HCT116 (cell line): ENCODE measurements around the gene KRT74. TPM values are rescaled to one million over a fixed set of nuclear protein-coding genes. Genes with fewer than 3 reads are reported as not detected.

Experiments used
- ATAC-seq: fragments of 200-7000 bp; cut with Tn5 transposase; 2 replicates; pipeline ENCODE4 v1.9.1; 2020; ENCODE audit warnings: mild to moderate bottlenecking, moderate library complexity
- BruUV-seq: library from RNA; stranded (reverse); fragments of 400-500 nt; replicated peaks from 2 replicates; lab custom pipeline; 2021; lab: Mats Ljungman, UMichigan
- CTCF ChIA-PET: fragments of 300-600 bp; sonication (Branson Sonifier 250); formaldehyde crosslinking; loops from one replicate; lab custom pipeline; 2021; ENCODE audit warnings: antibody characterized with exemption; lab: Charles Lee
- POLR2A ChIA-PET: fragments of 300-600, 350-600 bp; sonication (Branson Sonifier 250); formaldehyde crosslinking; loops from one replicate; lab custom pipeline; 2021; ENCODE audit warnings: antibody characterized with exemption; lab: Charles Lee
- RAD21 ChIA-PET, 2 experiments: fragments of 300-600 bp; sonication (Branson Sonifier 250); formaldehyde crosslinking; loops; one replicate each; lab custom pipeline; 2023; ENCODE audit warnings: low total read pairs in 2 of 2; ENCODE audit not compliant: uncharacterized antibody in 2 of 2, unreplicated experiment in 2 of 2, low non-redundant PET in 1 of 2; lab: Charles Lee
- DNase-seq: peaks from one replicate; pipeline ENCODE4 v3.0.0-alpha.2; 2010; ENCODE audit warnings: low read depth, low spot score
- H2AFZ ChIP-seq: fragments of 200-600 bp; shearing (Covaris generic), sonication (generic); 2 replicates; pipeline ENCODE4 v1.6.1; 2017; ENCODE audit warnings: low read depth, mixed run types, mixed read lengths, antibody characterized with exemption, low read length; ENCODE audit not compliant: poor library complexity, severe bottlenecking
- H3K27ac ChIP-seq: 2 replicates; pipeline ENCODE4 v1.5.1; 2012; ENCODE audit warnings: low read depth, low read length
- H3K27me3 ChIP-seq: fragments of 200-600 bp; sonication (generic); 2 replicates; pipeline ENCODE4 v1.6.1; 2016; ENCODE audit warnings: mixed run types, low read length, mixed read lengths; ENCODE audit not compliant: insufficient read depth
- H3K36me3 ChIP-seq, 2 experiments: fragments of 200-500 bp in 1 of 2; fragments of 200-600 bp in 1 of 2; sonication (Bioruptor generic) in 1 of 2; sonication (generic) in 1 of 2; 2 replicates each; pipeline versions ENCODE4 v1.5.1 to v1.6.1; 2014 to 2016; ENCODE audit warnings: low read length in 2 of 2, inconsistent platforms in 1 of 2, mixed read lengths in 1 of 2, mixed run types in 1 of 2; ENCODE audit not compliant: insufficient read depth in 2 of 2, control insufficient read depth in 1 of 2
- H3K4me1 ChIP-seq, 2 experiments: fragments of 200-600 bp in 1 of 2; sonication (generic) in 1 of 2; 2 replicates each; pipeline versions ENCODE4 v1.5.1 to v1.6.1; 2012 to 2017; ENCODE audit warnings: low read length in 2 of 2, inconsistent platforms in 1 of 2, mild to moderate bottlenecking in 1 of 2, mixed read lengths in 1 of 2, mixed run types in 1 of 2, moderate library complexity in 1 of 2; ENCODE audit not compliant: insufficient read depth in 2 of 2, control insufficient read depth in 1 of 2
- H3K4me2 ChIP-seq: fragments of 200-600 bp; sonication (generic); 2 replicates; pipeline ENCODE4 v1.6.1; 2017; ENCODE audit warnings: mixed run types, low read length, mixed read lengths
- H3K4me3 ChIP-seq, 2 experiments: fragments of 200-600 bp in 1 of 2; sonication (generic) in 1 of 2; replicated peaks in 1 of 2; 2 replicates each; pipeline ENCODE4 v1.5.1; 2011 to 2016; ENCODE audit warnings: low read length in 2 of 2, control low read depth in 1 of 2, low read depth in 1 of 2, mild to moderate bottlenecking in 1 of 2, mixed read lengths in 1 of 2, mixed run types in 1 of 2
- H3K79me2 ChIP-seq: fragments of 200-600 bp; sonication (generic); 2 replicates; pipeline ENCODE4 v1.6.1; 2017; ENCODE audit warnings: mild to moderate bottlenecking, mixed run types, low read length, moderate library complexity, mixed read lengths; ENCODE audit not compliant: insufficient read depth
- H3K9ac ChIP-seq: fragments of 200-600 bp; sonication (generic); 2 replicates; pipeline ENCODE4 v1.6.1; 2016; ENCODE audit warnings: low read length, mixed read lengths
- H3K9me2 ChIP-seq: fragments of 200-600 bp; sonication (generic), shearing (Covaris generic); 2 replicates; pipeline ENCODE4 v1.6.1; 2017; ENCODE audit warnings: mixed run types, mild to moderate bottlenecking, moderate library complexity; ENCODE audit not compliant: insufficient read depth
- H3K9me3 ChIP-seq, 2 experiments: fragments of 200-500 bp in 1 of 2; fragments of 200-600 bp in 1 of 2; sonication (Bioruptor generic) in 1 of 2; sonication (generic) in 1 of 2; 2 replicates each; pipeline ENCODE4 v1.6.1; 2014 to 2017; ENCODE audit warnings: low read length in 2 of 2, mixed read lengths in 2 of 2, inconsistent platforms in 1 of 2, low read depth in 1 of 2, mild to moderate bottlenecking in 1 of 2, mixed run types in 1 of 2, moderate library complexity in 1 of 2; ENCODE audit not compliant: control insufficient read depth in 1 of 2, insufficient read depth in 1 of 2
- H4K20me1 ChIP-seq: fragments of 200-600 bp; sonication (generic), shearing (Covaris generic); 2 replicates; pipeline ENCODE4 v1.6.1; 2017; ENCODE audit warnings: mixed run types, mild to moderate bottlenecking, moderate library complexity; ENCODE audit not compliant: insufficient read depth
- ATF3 ChIP-seq: IDR thresholded peaks from 2 replicates; pipeline ENCODE4 v1.6.1; 2012
- CTCF ChIP-seq, 3 experiments: fragments of 200-600 bp in 1 of 3; sonication (generic) in 1 of 3; IDR thresholded peaks in 2 of 3; conservative IDR thresholded peaks in 1 of 3; 2 replicates each; pipeline ENCODE4 v1.5.1; 2012 to 2017; ENCODE audit warnings: low read depth in 2 of 3, low read length in 2 of 3, antibody characterized with exemption in 1 of 3, borderline replicate concordance in 1 of 3, control low read depth in 1 of 3, mild to moderate bottlenecking in 1 of 3, mixed read lengths in 1 of 3, mixed run types in 1 of 3, moderate library complexity in 1 of 3; ENCODE audit not compliant: insufficient read depth in 1 of 3
- ELF1 ChIP-seq: IDR thresholded peaks from 2 replicates; pipeline ENCODE4 v1.6.1; 2012; ENCODE audit warnings: low read depth, borderline replicate concordance
- EZH2 ChIP-seq: fragments of 200-600 bp; sonication (generic); IDR thresholded peaks from 2 replicates; pipeline ENCODE4 v1.6.1; 2017; ENCODE audit warnings: antibody characterized with exemption, mixed run types
- JUND ChIP-seq: IDR thresholded peaks from 2 replicates; pipeline ENCODE4 v1.6.1; 2012
- MAX ChIP-seq: IDR thresholded peaks from 2 replicates; pipeline ENCODE4 v1.6.1; 2012
- SP1 ChIP-seq: IDR thresholded peaks from 2 replicates; pipeline ENCODE4 v1.6.1; 2012; ENCODE audit warnings: low read depth
- SRF ChIP-seq: IDR thresholded peaks from 2 replicates; pipeline ENCODE4 v1.6.1; 2012; ENCODE audit warnings: low read depth
- ZNF274 ChIP-seq: fragments of 200-500 bp; sonication (Bioruptor generic); IDR thresholded peaks from 2 replicates; pipeline ENCODE4 v1.6.1; 2014; ENCODE audit warnings: mild to moderate bottlenecking, low read depth, low read length, inconsistent platforms
- intact Hi-C: fragments of 100-400 bp; cut with micrococcal nuclease; formaldehyde crosslinking; loops from 2 replicates; pipeline ENCODE4 v1.10.0; 2022
- total RNA-seq: library from RNA; stranded (reverse); gene quantifications from one replicate; pipeline ENCODE4 v1.2.1, GENCODE V29; 2021; ENCODE audit not compliant: unreplicated experiment

Gene KRT74
- total RNA-seq, 1 experiment from 2014 or later, result not detected

GRCh38 chr12:52608161-52608560 is 34.5 kb upstream of the KRT74 start:
- H3K9me2 ChIP-seq, result no peaks in the 10 kb centered on the region
- no peak overlapping the region for H2AFZ ChIP-seq
- no peaks in the 10 kb centered on the region for H4K20me1 ChIP-seq
- H3K9ac ChIP-seq, result no peak overlapping the region
- no peaks in the 10 kb centered on the region for H3K79me2 ChIP-seq
- H3K4me2 ChIP-seq, result no peak overlapping the region
- intact Hi-C loops, result no loop called here
- TF ChIP-seq SRF (no peak), EZH2 (no peak), JUND (no peak), SP1 (no peak), MAX (no peak), ATF3 (no peak)
- BruUV-seq, result no TSS peak
- no peak overlapping the region for H3K27ac ChIP-seq
- peaks cover 0 to 15% of the 10 kb centered on the region in 2 experiments; a peak in 3 of 4 replicates for H3K4me1 ChIP-seq
- no peaks in the 10 kb centered on the region for H3K27me3 ChIP-seq
- no peaks in the 10 kb centered on the region for H3K36me3 ChIP-seq
- H3K9me3 ChIP-seq, result no peaks in the 10 kb centered on the region
- ChIA-PET POLR2A (no interaction called here), CTCF (no interaction called here), RAD21 (no interaction called here)
- ATAC-seq, result no peak
- H3K4me3 ChIP-seq, result no peak overlapping the region
- DNase-seq, result no peak

- intact Hi-C loops, result no loop called here
- Histone ChIP-seq H4K20me1 (no peaks in the 10 kb centered on the region), H2AFZ (no peak overlapping the region), H3K4me1 (peaks cover 0 to 21% of the 10 kb centered on the region in 2 experiments; a peak in 3 of 4 replicates), H3K27ac (no peak overlapping the region), H3K9me3 (no peaks in the 10 kb centered on the region), H3K9ac (no peak overlapping the region), H3K9me2 (no peaks in the 10 kb centered on the region), H3K4me3 (no peak overlapping the region), H3K27me3 (no peaks in the 10 kb centered on the region), H3K4me2 (no peak overlapping the region), H3K79me2 (no peaks in the 10 kb centered on the region), H3K36me3 (no peaks in the 10 kb centered on the region)
- ATAC-seq, result no peak
- BruUV-seq, result no TSS peak
- POLR2A ChIA-PET, result no interaction called here
- CTCF ChIA-PET, result no interaction called here
- DNase-seq, result no peak
- RAD21 ChIA-PET, result no interaction called here
- TF ChIP-seq CTCF (IDR thresholded peaks at IDR 0.05 in 2 of 3, conservative IDR thresholded peaks at IDR 0.05 in 1 of 3; ENCODE audit: borderline replicate concordance in 1 of 3, insufficient read depth in 1 of 3, low read depth in 2 of 3, low read length in 2 of 3) (no peak), SRF (no peak), EZH2 (no peak), ZNF274 (no peak), ELF1 (no peak), JUND (no peak)
Measured at GRCh38 chr12:52607314-52607713, 33.7 kb upstream of the KRT74 start.
